ENCODE measurements around the gene ZFYVE28.

GRCh38 chr4:2271279-2272025, 147.0 kb downstream of the ZFYVE28 start:
- TF ChIP-seq ZNF274 (IDR thresholded peaks at IDR 0.05; ENCODE audit: low read depth, low read length) = no peak
- TF ChIP-seq YY1 (IDR thresholded peaks at IDR 0.05; ENCODE audit: insufficient read depth, insufficient read length) = no peak
